Measurements from ENCODE around the gene ITSN1. TPM values are rescaled to one million over a fixed set of nuclear protein-coding genes. Genes with fewer than 3 reads are reported as not detected.
A peak's percentile ranks its signal among the peaks of the same experiment; 100 is the strongest.
"Not testable (repeated sequence)": the region's sequence is repeated elsewhere in the genome, so short reads cannot be mapped to it uniquely, and the experiment has no call there.

The ITSN1 gene
- 10.9 and 13.4 TPM in 2 replicates for total RNA-seq (2014; rRNA removed; shearing (Covaris generic))
- 11.3 and 27.8 TPM in 2 replicates for polyA plus RNA-seq (2015; cell fraction: cytosol; rRNA removed)
- polyA plus RNA-seq (2015; cell fraction: nucleus; rRNA removed) = 19.1 and 26.5 TPM in 2 replicates

DNA sequence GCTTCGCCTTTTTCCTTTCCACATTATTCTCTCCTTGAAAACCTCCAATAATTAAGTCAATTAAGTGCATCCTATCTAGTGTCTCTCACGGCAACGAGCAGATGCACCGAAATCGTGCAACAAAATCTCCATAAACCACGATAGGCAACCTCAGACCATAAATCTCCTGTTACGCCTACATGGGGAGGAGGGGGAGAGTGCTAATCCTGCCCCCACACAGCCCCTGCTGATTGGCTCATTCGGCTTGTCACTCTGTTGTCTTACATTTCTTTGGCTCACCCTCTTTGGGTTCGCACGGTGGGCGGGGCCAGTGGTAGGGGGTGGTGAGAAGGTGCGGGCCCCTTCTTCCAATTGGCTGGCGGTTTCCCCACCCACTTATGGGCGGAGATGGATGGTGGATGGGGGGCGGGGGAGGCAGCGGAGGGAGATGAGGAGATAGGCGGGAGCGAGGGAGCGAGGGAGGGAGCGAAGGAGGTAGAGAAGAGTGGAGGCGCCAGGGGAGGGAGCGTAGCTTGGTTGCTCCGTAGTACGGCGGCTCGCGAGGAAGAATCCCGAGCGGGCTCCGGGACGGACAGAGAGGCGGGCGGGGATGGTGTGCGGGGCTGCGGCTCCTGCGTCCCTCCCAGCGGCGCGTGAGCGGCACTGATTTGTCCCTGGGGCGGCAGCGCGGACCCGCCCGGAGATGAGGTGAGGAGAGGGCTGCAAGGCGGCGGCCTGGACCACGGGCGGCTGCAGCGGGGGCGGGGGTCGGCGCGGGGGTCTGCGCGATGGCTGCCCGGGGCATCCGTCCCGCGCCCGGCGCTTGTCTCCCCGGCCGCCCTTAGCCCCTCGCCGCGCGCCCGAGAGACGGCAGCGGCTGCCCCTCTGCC lies at the start of gene ITSN1:
Gene ITSN1 (plus strand): TSS at position 475 of the 869 bp plus-strand sequence. CDS start 76,328 bp downstream, outside the sequence.
- in situ Hi-C loops (cut with HindIII; ENCODE audit: low pct_unique_long_range_greater_than_20kb, low sequenced_read_pairs) = no loop called here
- DNase-seq (ENCODE audit: low read depth, low spot score) = peak; percentile 98

GRCh38 chr21:33598051-33598450 lies 44.2 kb upstream of the ITSN1 start:
- in situ Hi-C loops (cut with HindIII; ENCODE audit: low pct_unique_long_range_greater_than_20kb, low sequenced_read_pairs) = no loop called here
- DNase-seq (ENCODE audit: low read depth, low spot score) = no peak

DNA sequence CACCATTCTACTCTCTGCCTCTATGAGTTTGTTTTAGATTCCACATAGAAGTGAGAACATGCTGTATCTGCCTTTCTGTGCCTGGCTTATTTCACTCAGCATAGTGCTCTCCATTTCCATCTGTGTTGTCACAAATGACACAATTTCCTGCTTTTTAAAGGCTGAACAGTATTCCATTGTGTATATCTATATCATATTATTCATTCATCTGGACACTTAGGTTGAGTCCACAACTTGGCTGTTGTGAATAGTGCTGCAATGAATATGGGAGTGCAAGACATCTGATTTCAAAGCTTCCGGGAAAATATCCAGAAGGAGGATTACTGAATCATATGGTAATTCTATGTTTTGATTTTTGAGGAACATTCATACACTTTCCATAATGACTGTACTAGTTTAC lies 33.7 kb upstream of the ITSN1 start:
- in situ Hi-C loops (cut with HindIII; ENCODE audit: low pct_unique_long_range_greater_than_20kb, low sequenced_read_pairs) = no loop called here
- DNase-seq (ENCODE audit: low read depth, low spot score) = peak; percentile 74

DNA sequence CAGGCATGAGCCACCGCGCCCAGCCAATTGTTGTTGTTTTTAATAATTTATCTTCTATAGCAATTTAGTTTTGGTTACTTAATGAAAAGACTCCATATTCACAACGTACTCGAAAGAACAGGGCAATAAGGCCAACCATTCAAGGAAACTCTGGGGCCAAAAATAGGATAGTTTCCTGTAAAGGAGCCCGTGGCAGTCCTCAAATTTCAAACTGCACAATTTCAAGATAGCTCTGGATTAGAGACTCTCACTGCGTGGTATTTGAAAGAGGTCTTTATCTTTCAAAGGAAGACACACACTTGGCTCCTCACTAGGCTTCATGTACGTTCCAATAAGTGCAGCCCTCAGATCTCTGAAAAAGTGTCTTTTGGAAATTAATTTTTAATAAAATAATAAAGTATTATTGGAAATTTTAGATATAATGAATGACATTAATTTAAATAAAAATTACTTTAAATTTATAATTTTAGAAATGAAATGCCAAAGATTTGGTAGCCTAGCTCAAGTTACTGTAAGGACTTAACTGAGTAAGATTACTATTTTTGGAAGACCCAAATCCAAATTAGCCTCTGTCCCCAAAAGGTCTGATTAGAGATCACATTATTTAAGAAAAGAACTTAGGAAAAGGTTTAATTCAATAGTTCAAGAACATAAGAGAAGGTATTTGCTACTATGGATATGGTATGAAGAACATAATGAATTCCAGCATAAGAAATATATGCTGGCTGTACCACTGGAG lies 31.1 kb upstream of the ITSN1 start:
- DNase-seq (ENCODE audit: low read depth, low spot score) = no peak
- in situ Hi-C loops (cut with HindIII; ENCODE audit: low pct_unique_long_range_greater_than_20kb, low sequenced_read_pairs) = no loop called here

DNA sequence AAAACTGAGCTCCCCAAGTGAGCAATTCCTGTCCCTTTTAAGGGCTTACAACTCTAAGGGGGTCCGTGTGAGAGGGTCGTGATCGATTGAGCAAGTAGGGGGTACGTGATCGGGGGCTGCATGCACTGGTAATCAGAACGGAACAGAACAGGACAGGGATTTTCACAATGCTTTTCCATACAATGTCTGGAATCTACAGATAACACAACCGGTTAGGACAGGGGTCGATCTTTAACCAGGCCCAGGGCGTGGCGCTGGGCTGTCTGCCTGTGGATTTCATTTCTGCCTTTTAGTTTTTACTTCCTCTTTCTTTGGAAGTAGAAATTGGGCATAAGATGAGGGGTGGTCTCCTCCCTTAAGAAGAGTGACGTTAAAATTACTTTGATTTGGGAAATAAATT lies 24.7 kb upstream of the ITSN1 start:
- in situ Hi-C loops (cut with HindIII; ENCODE audit: low pct_unique_long_range_greater_than_20kb, low sequenced_read_pairs); DNase-seq (ENCODE audit: low read depth, low spot score): not testable (repeated sequence)

DNA sequence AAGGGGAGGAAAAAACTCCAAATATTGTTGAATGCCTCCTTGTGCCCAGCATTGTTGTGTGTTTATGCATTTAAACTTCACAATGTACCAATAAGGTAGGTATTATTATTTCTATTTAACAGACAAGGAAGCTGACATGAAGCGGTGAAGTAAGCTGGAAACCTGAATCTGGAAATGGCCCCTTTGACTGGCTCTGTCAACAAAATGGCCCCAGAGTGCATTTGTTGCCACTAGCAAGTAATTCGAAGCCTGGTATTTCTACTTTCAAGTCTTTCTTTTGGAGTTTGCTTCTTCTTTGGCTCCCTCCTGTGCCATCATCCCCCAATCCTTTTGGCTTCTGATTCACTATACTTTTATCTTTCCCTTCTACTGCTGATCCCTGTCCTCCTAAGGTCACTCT lies 23.9 kb upstream of the ITSN1 start:
- DNase-seq (ENCODE audit: low read depth, low spot score) = no peak
- in situ Hi-C loops (cut with HindIII; ENCODE audit: low pct_unique_long_range_greater_than_20kb, low sequenced_read_pairs) = no loop called here

GRCh38 chr21:33619726-33620125 lies 22.6 kb upstream of the ITSN1 start:
- DNase-seq (ENCODE audit: low read depth, low spot score) = no peak
- in situ Hi-C loops (cut with HindIII; ENCODE audit: low pct_unique_long_range_greater_than_20kb, low sequenced_read_pairs) = no loop called here

GRCh38 chr21:33622253-33622652 lies 20.0 kb upstream of the ITSN1 start:
- no peak for DNase-seq (ENCODE audit: low read depth, low spot score)

GRCh38 chr21:33626151-33626550 lies 16.1 kb upstream of the ITSN1 start:
- in situ Hi-C loops (cut with HindIII; ENCODE audit: low pct_unique_long_range_greater_than_20kb, low sequenced_read_pairs) = not testable (repeated sequence)

More at GRCh38 chr21:33622253-33622652, 20.0 kb upstream of the ITSN1 start:
- in situ Hi-C loops (cut with HindIII; ENCODE audit: low pct_unique_long_range_greater_than_20kb, low sequenced_read_pairs) = no loop called here

DNA sequence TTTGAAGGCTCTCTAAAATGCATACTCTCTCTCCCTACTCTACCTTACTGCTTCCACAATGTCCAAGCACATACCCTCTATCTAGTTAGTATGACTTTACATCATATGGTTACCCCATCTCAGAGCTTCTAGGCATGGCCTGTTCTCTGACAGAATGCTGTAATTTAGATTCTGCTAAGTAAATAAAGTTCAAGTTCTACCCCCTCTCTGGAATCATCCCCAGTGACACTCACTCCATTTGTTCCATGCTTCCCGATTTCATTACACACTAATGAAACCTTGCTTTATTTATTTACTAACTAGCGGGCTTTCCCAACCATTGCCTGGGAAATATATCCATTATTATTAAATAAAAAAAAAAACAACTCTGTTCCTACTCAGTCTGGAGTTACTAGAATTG lies 8.0 kb upstream of the ITSN1 start:
- no peak for DNase-seq (ENCODE audit: low read depth, low spot score)
- in situ Hi-C loops (cut with HindIII; ENCODE audit: low pct_unique_long_range_greater_than_20kb, low sequenced_read_pairs) = no loop called here

More at GRCh38 chr21:33626151-33626550, 16.1 kb upstream of the ITSN1 start:
- not testable (repeated sequence) for DNase-seq (ENCODE audit: low read depth, low spot score)

DNA sequence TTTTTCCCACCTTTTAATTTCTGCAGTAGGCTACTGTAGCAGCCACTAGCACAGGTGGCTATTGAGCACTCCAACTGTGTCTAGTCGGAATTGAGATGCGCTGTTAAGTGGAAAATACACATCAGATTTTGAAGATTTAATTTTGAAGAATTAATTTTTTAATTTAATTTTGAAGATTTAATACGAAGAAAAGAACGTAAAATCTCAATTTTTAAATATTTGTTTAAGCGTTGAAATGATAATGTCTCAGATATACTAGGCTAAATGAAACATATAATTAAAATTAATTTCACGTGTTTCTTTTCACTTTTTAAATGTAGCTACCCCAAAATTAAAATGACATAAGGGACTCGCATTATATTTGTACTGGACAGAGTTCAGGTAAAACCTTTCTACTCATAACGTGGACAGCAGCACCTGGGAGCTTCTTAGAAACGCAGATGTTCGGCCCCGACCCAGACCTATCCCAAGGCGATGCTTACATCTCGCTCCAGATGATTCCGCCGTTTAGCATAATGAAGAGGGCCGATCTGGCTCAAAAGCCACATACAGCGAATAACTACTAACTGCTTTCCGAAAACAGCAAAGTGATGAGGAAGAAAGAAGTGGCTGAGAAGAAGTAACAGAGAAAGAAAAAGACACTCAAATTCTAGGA lies 1.5 kb upstream of the ITSN1 start:
- in situ Hi-C loops (cut with HindIII; ENCODE audit: low pct_unique_long_range_greater_than_20kb, low sequenced_read_pairs) = no loop called here
- peak; percentile 4 for DNase-seq (ENCODE audit: low read depth, low spot score)

GRCh38 chr21:33641352-33642026 lies 812 bp upstream of the ITSN1 start, which contains the start of gene CRYZL1:
Gene CRYZL1 (minus strand): TSS chr21:33641741. CDS start chr21:33631551, 10,190 bp downstream.
- in situ Hi-C loops (cut with HindIII; ENCODE audit: low pct_unique_long_range_greater_than_20kb, low sequenced_read_pairs) = no loop called here
- DNase-seq (ENCODE audit: low read depth, low spot score) = peak; percentile 99

- peak; percentile 2 for DNase-seq (ENCODE audit: low read depth, low spot score)
- in situ Hi-C loops (cut with HindIII; ENCODE audit: low pct_unique_long_range_greater_than_20kb, low sequenced_read_pairs) = no loop called here
Observed at GRCh38 chr21:33642896-33643657, 776 bp downstream of the ITSN1 start.

DNA sequence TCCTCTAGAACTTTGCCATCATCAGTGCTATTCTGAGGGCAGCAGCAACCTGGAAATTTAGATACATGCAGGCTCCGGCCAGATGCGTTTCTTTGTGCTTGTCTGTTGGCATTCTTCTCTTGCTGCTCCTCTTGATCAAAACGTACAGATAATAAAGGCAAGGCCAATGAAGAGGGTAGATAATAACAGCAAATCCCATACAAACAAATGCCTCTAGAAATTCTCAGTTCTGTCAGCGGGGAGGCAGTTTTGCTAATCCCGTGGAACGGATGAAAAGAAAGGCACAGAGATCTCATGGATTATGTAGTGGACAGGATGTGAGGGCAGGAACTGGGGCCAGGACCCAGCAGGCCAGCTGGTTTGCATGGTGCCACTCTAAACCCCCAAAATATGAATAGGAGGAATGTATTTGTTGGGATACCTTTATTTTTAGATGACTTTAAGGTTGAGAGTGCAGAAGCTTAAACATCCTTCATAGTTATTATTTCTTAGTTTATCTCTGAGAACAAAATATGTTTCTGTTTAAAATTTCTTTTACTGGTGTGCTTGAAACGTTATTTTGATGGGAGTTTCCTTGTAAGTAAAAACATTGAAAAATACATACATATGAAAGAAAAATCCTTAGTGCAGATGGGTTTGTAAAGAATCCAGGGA lies 1.5 kb downstream of the ITSN1 start:
- peak; percentile 25 for DNase-seq (ENCODE audit: low read depth, low spot score)
- in situ Hi-C loops (cut with HindIII; ENCODE audit: low pct_unique_long_range_greater_than_20kb, low sequenced_read_pairs) = no loop called here

DNA sequence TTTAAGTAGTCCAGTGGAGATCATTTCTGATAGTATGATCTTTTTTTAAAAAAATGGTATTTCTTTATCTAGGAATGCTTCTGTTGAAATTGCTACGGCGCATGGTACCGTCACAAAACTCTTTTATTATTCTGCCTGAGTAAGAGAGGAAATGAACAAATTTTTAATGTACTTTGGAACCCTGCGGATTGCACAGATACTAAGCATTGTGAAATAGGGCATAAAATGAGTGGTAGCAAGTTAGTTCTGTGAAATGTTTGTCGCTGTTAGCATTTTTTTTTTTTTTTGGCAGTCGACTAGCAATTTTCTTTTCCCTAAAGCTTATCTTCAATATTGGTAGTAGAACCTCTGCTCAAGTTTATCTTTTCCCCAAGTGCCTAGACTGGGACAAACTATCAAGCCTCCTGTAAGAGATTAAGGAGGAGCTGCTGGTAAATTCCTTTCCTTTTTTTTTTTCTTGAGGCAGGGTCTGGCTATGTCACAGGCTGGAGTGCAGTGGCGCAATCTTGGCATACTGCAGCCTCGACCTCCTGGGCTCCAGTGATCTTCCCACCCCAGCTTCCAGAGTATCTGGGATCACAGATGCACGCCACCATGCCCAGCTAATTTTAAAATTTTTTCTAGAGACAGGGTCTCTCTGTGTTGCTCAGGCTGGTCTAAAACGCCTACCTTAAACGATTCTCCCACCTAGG lies 2.2 kb downstream of the ITSN1 start:
- in situ Hi-C loops (cut with HindIII; ENCODE audit: low pct_unique_long_range_greater_than_20kb, low sequenced_read_pairs) = no loop called here
- no peak for DNase-seq (ENCODE audit: low read depth, low spot score)

DNA sequence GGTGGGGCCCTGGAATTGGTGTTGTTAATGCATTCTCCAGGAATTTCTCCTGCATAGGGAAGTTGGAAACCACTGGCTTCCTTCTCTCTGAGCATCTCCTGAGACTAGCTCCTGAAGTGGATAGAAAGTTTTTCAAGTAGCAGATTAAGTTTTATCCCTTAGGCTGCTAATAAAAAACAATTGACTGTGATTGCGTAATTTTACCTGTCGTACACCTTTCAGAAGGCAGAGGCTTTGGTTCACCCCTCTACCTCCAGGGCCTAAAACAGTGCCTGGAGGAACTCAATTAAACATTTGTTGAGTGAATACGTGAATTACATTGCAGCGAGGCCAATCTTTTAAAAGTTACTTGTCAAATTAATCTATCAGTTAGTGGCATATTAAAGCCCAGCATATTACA lies 3.4 kb downstream of the ITSN1 start:
- in situ Hi-C loops (cut with HindIII; ENCODE audit: low pct_unique_long_range_greater_than_20kb, low sequenced_read_pairs) = no loop called here

More for the DNA sequence above, 3.4 kb downstream of the ITSN1 start:
- no peak for DNase-seq (ENCODE audit: low read depth, low spot score)

Data from SK-MEL-5 (cell line).